Hepatocyte (in vitro differentiated cells): ENCODE measurements around the gene GAST.

Source experiments
- CTCF ChIP-seq: fragments of 200-600 bp; sonication (generic); IDR thresholded peaks from 2 replicates; pipeline ENCODE4 v1.5.1; 2016; ENCODE audit warnings: antibody characterized with exemption, mild to moderate bottlenecking; ENCODE audit not compliant: poor library complexity
- EZH2 ChIP-seq: fragments of 200-600 bp; sonication (generic); IDR thresholded peaks from 2 replicates; pipeline ENCODE4 v1.6.1; 2016; ENCODE audit warnings: antibody characterized with exemption, mild to moderate bottlenecking, borderline replicate concordance
- EZH2phosphoT487 ChIP-seq: fragments of 200-600 bp; sonication (generic); IDR thresholded peaks from one replicate; pipeline ENCODE4 v1.6.1; 2018; ENCODE audit warnings: antibody characterized with exemption, mild to moderate bottlenecking, low read depth, moderate library complexity; ENCODE audit not compliant: unreplicated experiment, severe bottlenecking

- TF ChIP-seq EZH2 = no peak
- TF ChIP-seq CTCF = no peak
- TF ChIP-seq EZH2phosphoT487 = no peak
These were observed 21.4 kb downstream of the GAST start for GRCh38 chr17:41733348-41734138.
